HS-27A (cell line): Measurements from ENCODE around the gene SLC22A2.

Source experiments
- DNase-seq: peaks from one replicate; pipeline ENCODE4 v3.0.0-alpha.2; 2012; ENCODE audit warnings: low read depth, missing footprints

Gene SLC22A2

DNA sequence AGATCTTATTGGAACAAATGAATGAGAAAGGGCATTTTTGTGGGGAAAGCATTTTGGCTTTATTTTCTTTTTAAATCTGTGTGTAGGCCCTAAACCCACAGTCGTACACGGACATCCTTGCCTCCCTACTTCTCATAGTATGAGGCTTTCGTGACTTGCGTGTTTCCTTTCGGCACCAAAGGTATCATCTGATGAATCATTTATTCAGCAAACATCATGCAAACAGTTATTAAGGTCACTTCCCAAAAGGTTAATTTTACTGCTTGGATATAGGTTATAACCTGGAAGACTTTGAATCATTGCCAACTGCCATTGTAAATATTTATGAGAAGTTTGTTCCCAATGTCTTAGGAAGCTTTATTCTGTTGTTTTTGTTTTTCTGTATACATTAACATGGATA is 15.1 kb upstream of the SLC22A2 start:
- no peak for DNase-seq

- DNase-seq = no peak
Measured at GRCh38 chr6:160273196-160273595, 14.6 kb upstream of the SLC22A2 start.

DNA sequence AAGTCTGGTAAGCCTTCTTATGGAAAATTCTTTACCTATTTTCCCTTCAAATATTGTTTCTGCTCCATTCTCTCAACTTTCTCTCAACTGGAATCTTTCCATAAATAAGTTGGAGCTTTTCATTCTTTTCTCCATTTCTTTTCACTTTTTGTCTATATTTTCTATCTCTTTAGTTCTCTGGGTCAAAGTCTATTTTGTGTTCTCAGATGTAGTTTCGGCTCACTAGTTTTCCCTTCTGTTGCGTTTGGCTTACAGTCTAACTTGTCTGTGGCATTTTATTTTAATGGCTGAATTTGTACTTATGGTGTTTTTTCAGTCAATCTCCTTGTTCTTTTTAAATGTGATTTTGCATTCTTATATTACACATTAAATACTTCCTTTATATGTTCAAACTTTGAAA is 14.1 kb upstream of the SLC22A2 start:
- no peak for DNase-seq

- no peak for DNase-seq
Measured at GRCh38 chr6:160270347-160270746, 11.7 kb upstream of the SLC22A2 start.

- no peak for DNase-seq
Measured at GRCh38 chr6:160269771-160270170, 11.2 kb upstream of the SLC22A2 start.

DNA sequence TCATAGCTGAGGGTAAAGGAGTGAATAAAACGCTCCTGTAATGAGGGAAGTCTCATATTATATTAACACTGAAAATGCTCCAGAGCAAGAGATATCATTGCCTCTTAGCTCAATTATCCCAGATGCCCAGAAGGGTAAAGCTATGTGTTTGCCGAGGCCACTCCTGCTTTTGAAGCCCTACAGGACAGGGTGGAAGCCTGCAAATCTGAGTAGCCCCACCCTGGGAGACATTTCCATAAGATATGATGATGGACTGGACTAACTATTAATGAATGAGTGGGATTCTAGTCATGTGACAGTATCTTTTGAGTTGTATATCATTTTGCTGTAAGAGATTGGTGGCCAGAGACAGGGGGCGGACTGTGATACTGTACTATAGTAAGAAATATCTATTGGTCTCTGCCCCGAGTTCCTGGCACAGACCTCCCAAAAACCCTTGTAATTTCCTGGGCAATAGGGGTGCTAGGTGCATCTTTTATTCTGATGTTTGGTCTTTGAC is 10.5 kb upstream of the SLC22A2 start:
- DNase-seq = no peak

GRCh38 chr6:160267102-160267501 is 8.5 kb upstream of the SLC22A2 start:
- DNase-seq = no peak

DNA sequence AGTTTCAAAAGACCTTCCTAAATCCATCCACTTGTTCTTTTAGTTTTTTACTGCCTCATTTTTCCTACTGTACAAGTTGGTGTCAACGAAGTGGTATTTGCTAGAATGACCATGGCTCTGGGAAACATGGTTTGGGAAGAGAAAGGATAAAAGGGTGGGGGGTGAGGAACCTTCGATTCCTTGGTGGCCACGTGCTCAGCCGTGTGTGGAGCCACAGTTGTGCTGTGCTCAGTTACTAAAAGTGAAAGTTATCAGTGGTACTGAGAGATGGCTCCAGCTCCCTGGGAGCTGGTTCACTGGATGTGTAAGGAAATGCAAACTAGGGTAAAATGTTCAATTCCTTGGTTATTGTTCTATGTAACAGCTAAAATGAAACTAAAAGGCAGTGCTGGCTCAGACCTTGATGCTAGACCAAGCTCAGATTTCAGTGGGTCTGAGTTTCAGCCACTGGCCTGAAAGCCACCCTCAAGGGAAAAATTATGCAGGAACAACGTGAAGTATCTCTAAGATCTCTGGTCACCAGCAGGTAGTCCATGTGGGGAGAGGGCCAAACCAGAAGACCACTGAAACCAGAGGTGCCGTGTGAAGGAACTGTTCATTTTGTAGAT is 7.4 kb upstream of the SLC22A2 start:
- no peak for DNase-seq

GRCh38 chr6:160264061-160264612 is 5.5 kb upstream of the SLC22A2 start:
- no peak for DNase-seq

DNA sequence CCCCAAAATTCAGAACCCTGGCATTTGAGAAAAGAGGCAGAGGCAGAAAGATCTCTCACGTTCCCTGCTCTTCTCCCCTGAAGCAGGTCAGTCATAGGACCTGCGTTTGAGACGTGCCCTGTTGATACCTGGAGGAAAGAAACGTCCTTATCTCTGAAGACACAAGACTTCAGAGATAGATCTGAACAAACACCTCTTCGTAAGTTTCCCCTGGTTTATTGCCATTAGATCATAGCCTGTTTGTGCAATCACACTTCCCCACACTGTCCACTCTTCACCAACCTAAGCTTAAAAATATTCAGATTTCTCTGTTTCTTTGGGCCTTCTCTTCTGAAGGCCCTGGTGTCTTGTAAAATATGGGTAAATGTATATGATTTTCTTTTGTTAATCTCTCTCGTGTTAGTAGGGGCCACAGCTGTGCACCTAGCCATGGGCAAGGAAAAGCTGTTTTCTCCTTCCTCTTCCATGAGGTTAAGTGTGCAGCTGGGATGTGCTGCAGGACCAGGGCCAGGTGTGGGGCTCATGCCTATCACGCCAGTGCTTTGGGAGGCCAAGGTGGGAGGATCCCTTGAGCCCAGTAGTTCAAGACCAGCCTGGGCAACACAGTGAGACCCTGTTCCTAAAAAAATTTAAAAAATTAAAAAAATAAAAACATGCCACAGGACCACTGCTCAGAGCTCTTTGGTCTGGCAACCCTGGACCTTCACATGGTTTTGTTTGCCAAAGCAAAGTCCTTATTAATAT is 4.7 kb upstream of the SLC22A2 start:
- DNase-seq = no peak

DNA sequence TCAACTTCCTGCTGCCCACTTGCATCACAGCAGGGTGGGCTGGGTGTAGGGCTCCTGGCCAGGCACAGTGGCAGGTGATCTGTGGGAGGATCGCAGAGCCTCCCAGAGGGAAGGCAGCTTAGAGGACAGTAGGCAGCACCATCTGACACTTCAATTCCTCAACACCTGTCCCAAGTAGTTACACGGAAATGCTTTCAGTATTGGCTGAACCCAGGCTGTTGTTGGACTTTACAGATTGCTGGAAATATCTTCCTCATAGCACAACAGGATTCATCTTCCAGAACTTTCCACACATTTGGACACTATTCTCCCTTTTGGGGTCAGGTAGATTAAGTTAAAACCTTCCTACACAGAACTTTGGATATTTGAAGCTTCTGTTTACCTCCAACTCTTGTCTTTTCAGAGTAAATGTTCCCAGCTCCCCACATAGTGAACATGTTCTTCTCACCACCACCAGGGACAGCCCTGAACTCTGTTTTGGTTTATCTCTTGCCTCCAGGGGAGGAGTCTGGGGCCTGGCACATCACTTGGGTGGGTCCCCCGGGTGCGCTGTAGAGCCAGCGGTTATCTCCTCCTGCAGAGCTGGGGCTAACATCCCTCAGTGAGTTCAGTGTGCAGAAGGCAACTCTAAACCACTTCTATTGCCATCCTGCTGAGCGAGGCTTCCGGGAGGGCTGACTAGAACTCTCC is 3.5 kb upstream of the SLC22A2 start:
- no peak for DNase-seq

DNA sequence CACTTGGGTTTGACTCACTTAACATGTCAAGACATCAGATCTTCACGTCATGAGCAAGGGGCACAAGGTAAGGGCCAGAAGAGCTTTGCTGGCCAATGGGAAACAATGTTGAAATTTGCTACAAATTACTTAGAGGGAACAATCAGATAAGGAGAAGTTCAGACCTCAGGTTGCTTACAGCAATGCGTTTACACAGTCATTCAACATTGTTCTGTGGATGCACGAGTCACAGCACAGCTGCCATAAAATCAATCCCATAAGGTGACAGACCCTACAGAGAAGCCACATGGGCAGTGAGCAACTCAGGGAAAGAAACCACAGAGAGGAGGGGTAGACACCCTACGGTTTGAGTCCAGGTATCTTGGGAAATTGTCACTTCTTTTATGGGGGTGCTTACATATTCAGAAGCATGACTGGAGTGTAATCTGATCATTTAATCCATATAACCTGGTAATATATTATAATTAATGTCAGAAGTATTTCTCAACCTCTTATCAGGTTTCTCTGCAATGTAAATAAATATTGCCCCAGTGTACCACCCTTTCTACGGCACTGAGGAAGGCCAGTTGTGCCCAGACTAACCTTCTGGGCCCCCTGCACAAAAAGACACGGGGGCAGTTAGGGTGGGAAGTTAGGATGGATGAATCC is 2.3 kb upstream of the SLC22A2 start:
- DNase-seq = no peak

- DNase-seq = no peak
Measured at GRCh38 chr6:160260367-160260766, 1.7 kb upstream of the SLC22A2 start.

DNA sequence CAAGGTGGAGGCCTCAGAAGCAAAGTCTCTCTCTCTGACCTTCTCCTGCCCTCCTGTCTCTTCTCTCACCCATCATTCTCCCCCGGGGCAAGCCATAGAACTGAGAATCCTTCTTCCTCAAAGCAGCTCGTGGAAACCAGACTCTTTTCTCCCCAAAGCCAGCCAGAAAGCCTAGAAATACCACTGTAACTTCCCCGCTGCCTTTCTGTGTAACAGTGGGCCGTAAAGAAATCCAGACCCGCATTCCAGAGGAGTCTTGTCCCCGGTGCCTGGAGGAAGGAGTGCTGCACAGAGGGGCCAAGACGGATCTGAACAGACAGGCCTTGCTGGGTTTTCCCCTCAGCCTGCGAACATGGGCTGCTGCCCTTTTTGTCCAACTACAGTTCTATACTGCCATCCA is 977 bp upstream of the SLC22A2 start:
- DNase-seq = no peak

DNA sequence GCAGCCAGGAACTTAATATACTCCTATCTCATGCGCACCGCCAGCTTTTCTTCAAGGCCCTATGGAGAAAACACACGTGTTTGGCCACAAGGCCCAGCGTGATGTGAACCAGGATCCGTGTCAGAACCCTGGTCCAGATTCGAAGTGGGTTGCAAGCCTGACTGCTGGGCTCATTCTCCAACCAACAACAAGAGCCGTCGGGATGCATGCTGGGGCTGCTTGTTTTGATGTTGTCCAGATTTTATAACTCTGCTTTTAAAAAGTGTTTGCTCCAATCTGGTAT is 463 bp upstream of the SLC22A2 start:
- no peak for DNase-seq

- DNase-seq = no peak
Measured at GRCh38 chr6:160256445-160256844, 2.2 kb downstream of the SLC22A2 start.

DNA sequence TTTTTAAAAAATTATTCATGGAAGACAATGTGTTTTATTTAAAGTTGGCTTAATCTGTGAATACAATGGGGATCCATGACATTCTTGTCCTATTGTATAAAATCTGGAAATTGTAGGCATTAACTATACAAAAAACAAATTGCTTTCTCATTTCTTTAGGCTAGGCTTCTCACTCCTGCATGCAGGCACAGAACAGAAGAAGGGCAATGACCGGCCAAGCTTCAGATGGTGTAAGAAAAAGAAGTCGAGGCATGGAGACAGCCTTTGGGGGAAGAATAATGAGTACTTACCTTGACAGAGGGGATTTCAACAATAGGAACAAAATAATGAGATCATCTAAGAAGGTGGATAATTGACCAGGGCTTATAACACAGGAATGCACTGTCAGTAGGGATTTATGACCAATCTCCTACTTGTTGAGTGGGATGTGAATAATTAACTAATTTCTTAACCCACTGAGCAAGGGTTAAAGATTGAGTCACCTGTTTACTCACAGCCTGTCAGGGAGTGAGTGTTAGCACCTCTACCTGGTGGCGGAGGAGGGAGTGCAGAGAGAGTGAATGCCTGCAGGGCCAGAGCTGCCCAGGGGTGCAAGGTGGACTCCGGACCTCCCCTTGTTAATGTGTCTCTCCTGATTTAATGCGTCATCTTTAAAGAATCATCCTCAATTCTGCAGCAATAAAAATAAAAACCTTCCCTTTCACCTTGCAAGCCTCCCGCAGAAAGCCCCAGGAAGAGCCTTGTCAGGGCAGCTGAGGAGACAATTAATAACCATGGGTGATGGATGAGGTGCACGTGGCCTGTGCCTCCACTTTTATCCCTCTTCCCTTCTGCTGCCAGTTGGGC is 3.9 kb downstream of the SLC22A2 start:
- no peak for DNase-seq

- no peak for DNase-seq
Measured at GRCh38 chr6:160253714-160254113, 4.9 kb downstream of the SLC22A2 start.

DNA sequence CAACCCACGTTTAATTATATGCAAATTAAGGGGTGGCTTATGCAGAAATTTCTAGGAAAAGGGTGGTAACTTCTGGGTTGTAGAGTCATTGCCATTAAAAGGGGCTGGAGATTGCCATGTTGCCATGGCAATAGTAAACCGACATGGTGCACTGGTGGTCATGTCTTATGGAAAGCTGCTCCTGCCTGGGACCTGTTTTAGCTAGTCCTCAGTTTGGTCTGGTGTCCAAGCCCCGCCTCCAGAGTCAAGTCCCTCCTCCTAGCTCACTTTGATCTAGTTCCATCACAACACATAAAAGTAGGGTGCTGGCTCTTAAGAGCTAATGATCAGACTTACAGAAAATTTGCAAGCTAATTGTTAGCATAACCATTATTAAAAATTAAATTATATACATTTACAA is 5.3 kb downstream of the SLC22A2 start:
- no peak for DNase-seq

- DNase-seq = no peak
Measured at GRCh38 chr6:160252073-160252813, 6.4 kb downstream of the SLC22A2 start.

GRCh38 chr6:160249671-160250070 is 8.9 kb downstream of the SLC22A2 start:
- DNase-seq = no peak
